HL-60 (cell line): ENCODE data around the gene TPP2.

Experiments used
- DNase-seq, 2 experiments: peaks; one replicate each; pipeline ENCODE4 v3.0.0-alpha.2; 2010 to 2020; ENCODE audit warnings: low read depth in 1 of 2, low spot score in 1 of 2
- H3K27ac ChIP-seq: fragments of 250-450 bp; sonication (Bioruptor Pico); replicated peaks from 2 replicates; pipeline ENCODE4 v1.5.1; 2020; ENCODE audit warnings: mild to moderate bottlenecking, moderate library complexity
- H3K27me3 ChIP-seq: fragments of 250-450 bp; sonication (Bioruptor Pico); 2 replicates; pipeline ENCODE4 v1.5.1; 2021; ENCODE audit warnings: mild to moderate bottlenecking, moderate library complexity; ENCODE audit not compliant: insufficient read depth, poor library complexity, severe bottlenecking
- H3K4me3 ChIP-seq: replicated peaks from 2 replicates; pipeline ENCODE4 v1.5.1; 2011; ENCODE audit warnings: mild to moderate bottlenecking, control low read depth, low read length; ENCODE audit not compliant: insufficient read depth
- GABPA ChIP-seq: IDR thresholded peaks from 2 replicates; pipeline ENCODE4 v1.6.1; 2012; ENCODE audit warnings: low read depth
- POLR2AphosphoS5 ChIP-seq: IDR thresholded peaks from 2 replicates; pipeline ENCODE4 v1.6.1; 2012; ENCODE audit warnings: low read depth
- SPI1 ChIP-seq: IDR thresholded peaks from 2 replicates; pipeline ENCODE4 v1.6.1; 2012; ENCODE audit warnings: low read depth, mild to moderate bottlenecking, borderline replicate concordance
- TF ChIP-seq, protein P1 (sequence below): IDR thresholded peaks from one replicate; pipeline ENCODE4 v1.5.1; 2011; ENCODE audit warnings: low read length, control low read depth, inconsistent platforms; ENCODE audit not compliant: insufficient read depth
- TF ChIP-seq, protein P2 (sequence below): IDR thresholded peaks from 2 replicates; pipeline ENCODE4 v1.6.1; 2012; ENCODE audit warnings: low read depth; ENCODE audit not compliant: insufficient replicate concordance

The TPP2 gene

GRCh38 chr13:102591988-102592781 lies 4.6 kb upstream of the TPP2 start:
- H3K27ac ChIP-seq, result peak overlapping the region; percentile 38
- TF ChIP-seq, protein P1, sequence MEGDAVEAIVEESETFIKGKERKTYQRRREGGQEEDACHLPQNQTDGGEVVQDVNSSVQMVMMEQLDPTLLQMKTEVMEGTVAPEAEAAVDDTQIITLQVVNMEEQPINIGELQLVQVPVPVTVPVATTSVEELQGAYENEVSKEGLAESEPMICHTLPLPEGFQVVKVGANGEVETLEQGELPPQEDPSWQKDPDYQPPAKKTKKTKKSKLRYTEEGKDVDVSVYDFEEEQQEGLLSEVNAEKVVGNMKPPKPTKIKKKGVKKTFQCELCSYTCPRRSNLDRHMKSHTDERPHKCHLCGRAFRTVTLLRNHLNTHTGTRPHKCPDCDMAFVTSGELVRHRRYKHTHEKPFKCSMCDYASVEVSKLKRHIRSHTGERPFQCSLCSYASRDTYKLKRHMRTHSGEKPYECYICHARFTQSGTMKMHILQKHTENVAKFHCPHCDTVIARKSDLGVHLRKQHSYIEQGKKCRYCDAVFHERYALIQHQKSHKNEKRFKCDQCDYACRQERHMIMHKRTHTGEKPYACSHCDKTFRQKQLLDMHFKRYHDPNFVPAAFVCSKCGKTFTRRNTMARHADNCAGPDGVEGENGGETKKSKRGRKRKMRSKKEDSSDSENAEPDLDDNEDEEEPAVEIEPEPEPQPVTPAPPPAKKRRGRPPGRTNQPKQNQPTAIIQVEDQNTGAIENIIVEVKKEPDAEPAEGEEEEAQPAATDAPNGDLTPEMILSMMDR, result peak; percentile 49
- no peak for TF ChIP-seq POLR2AphosphoS5
- DNase-seq, result peak in 1 of 2 experiments; percentile 80
- H3K4me3 ChIP-seq, result peak overlapping the region; percentile 57
- no peaks in the 10 kb centered on the region for H3K27me3 ChIP-seq

DNA sequence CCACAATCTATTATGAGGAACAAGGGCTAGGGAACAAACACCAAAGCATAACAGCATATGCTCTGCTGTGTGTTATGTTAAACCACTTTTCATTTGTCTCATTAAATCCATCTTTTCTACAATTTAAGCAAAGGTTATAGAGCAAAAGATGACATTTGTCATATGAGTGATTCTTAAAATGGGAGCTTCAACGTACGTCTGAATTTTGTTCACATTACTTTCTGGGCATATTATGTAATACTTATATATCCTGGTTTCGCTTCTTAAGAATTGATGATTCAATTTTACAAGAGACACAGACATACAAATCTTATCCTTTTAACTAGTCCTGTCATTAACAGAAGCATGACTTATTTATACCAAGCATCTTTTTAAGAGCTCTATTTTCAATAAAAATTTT lies 3.3 kb upstream of the TPP2 start:
- Histone ChIP-seq H3K27me3 (no peaks in the 10 kb centered on the region), H3K4me3 (no peak overlapping the region), H3K27ac (no peak overlapping the region)
- peak in 1 of 2 experiments; percentile 45 for DNase-seq
- TF ChIP-seq, protein P2, sequence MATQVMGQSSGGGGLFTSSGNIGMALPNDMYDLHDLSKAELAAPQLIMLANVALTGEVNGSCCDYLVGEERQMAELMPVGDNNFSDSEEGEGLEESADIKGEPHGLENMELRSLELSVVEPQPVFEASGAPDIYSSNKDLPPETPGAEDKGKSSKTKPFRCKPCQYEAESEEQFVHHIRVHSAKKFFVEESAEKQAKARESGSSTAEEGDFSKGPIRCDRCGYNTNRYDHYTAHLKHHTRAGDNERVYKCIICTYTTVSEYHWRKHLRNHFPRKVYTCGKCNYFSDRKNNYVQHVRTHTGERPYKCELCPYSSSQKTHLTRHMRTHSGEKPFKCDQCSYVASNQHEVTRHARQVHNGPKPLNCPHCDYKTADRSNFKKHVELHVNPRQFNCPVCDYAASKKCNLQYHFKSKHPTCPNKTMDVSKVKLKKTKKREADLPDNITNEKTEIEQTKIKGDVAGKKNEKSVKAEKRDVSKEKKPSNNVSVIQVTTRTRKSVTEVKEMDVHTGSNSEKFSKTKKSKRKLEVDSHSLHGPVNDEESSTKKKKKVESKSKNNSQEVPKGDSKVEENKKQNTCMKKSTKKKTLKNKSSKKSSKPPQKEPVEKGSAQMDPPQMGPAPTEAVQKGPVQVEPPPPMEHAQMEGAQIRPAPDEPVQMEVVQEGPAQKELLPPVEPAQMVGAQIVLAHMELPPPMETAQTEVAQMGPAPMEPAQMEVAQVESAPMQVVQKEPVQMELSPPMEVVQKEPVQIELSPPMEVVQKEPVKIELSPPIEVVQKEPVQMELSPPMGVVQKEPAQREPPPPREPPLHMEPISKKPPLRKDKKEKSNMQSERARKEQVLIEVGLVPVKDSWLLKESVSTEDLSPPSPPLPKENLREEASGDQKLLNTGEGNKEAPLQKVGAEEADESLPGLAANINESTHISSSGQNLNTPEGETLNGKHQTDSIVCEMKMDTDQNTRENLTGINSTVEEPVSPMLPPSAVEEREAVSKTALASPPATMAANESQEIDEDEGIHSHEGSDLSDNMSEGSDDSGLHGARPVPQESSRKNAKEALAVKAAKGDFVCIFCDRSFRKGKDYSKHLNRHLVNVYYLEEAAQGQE, result no peak
- TF ChIP-seq POLR2AphosphoS5 (no peak), GABPA (no peak), SPI1 (no peak)
- TF ChIP-seq, protein P1, result no peak

GRCh38 chr13:102597029-102597961 lies 509 bp downstream of the TPP2 start:
- DNase-seq, result peak in 1 of 2 experiments; percentile 44
- peak overlapping the region; percentile 94 for H3K27ac ChIP-seq
- H3K4me3 ChIP-seq, result peak overlapping the region; percentile 82
- TF ChIP-seq GABPA, result no peak
- TF ChIP-seq POLR2AphosphoS5, result no peak
- TF ChIP-seq, protein P1, result no peak
- TF ChIP-seq, protein P2, result peak; percentile 12
- TF ChIP-seq SPI1, result peak; percentile 49; the same call in 1 of the 2 replicates
- no peaks in the 10 kb centered on the region for H3K27me3 ChIP-seq
